Dedifferentiated amniotic fluid mesenchymal stem cell (primary cell): ENCODE measurements around the gene RC3H2.

Experiments used
- DNase-seq: peaks from one replicate; pipeline ENCODE4 v3.0.0-alpha.2; 2016; ENCODE audit errors: extremely low spot score

The RC3H2 gene

DNA sequence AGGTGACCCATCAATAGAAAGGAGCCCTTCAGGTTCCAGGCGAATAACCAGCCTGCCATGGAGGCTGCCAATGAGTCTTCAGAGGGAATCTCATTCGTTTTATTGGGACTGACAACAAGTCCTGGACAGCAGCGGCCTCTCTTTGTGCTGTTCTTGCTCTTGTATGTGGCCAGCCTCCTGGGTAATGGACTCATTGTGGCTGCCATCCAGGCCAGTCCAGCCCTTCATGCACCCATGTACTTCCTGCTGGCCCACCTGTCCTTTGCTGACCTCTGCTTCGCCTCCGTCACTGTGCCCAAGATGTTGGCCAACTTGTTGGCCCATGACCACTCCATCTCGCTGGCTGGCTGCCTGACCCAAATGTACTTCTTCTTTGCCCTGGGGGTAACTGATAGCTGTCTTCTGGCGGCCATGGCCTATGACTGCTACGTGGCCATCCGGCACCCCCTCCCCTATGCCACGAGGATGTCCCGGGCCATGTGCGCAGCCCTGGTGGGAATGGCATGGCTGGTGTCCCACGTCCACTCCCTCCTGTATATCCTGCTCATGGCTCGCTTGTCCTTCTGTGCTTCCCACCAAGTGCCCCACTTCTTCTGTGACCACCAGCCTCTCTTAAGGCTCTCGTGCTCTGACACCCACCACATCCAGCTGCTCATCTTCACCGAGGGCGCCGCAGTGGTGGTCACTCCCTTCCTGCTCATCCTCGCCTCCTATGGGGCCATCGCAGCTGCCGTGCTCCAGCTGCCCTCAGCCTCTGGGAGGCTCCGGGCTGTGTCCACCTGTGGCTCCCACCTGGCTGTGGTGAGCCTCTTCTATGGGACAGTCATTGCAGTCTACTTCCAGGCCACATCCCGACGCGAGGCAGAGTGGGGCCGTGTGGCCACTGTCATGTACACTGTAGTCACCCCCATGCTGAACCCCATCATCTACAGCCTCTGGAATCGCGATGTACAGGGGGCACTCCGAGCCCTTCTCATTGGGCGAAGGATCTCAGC, 104.8 kb downstream of the RC3H2 start, which contains the start of gene OR1K1:
TSS of gene OR1K1 (plus strand) at position 58 of the 995 bp plus-strand sequence. CDS start at position 58, 0 bp downstream.
- DNase-seq: no peak

DNA sequence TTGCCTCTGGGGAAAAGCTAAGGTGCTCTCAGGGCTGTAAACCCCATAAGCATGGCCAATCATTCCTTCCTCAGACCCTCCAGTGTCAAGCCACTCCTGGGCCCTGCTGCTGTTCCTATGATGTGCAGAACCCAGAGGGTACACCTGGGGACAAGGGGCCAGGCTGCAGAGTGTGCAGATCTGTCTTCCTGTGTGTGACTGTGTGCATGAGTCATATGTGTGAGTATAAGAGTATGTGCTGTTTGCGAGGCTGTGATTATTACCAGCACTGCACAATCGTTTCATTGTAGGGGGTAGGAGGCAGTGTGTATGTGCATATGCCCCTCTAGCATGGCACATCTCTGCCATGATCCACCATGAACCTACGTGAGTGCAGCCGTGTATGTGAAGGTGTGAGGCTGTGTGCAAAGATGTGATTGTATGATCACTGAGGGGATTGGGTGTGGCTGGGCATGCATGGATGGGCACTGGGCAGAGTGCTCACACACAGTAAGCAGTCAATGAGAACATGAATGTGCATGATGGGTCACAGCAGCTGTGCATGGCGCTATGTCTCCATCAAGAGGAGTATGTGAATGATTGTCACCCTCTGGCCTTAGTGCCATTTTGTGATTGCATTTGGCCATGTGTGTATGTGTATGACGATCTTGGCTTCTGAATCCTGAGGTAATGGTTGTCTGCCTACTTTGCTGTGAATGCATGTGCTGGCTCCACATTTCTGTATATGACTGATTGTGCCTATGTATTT, 107.7 kb downstream of the RC3H2 start:
- no peak for DNase-seq
